ENCODE measurements around the gene HAVCR2. TPM values are rescaled to one million over a fixed set of nuclear protein-coding genes. Genes with fewer than 3 reads are reported as not detected.

Gene HAVCR2
- total and polyA plus RNA-seq, 2 of the 13 experiments (the other 11 are each of a cell fraction or from before 2014, with no cell fraction given) = 0.07 to 0.16 TPM

DNA sequence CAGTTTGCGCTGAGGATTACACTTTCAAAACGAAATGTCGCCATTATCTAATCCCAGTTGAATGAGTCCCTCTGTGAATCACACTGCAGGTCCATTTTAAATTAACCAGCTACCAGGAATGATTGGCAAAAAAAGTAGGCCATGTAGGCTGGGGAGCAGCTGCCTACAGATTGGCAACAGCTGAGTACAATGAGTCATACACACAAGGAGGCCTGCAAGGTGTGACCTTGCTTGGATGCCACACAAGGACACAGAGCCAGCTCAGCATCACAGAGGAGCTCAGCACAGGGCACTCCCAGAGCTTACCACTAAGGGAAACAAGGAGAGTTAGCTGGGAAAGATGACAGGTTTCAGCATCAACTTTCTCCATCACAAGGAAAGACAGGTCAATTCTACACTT is 62.8 kb downstream of the HAVCR2 start (continued):
- TF ChIP-seq, protein P1, sequence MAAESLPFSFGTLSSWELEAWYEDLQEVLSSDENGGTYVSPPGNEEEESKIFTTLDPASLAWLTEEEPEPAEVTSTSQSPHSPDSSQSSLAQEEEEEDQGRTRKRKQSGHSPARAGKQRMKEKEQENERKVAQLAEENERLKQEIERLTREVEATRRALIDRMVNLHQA (CRISPR knock-in tag; IDR thresholded peaks at IDR 0.05) = no peak
- TF ChIP-seq RBM22 (optimal IDR thresholded peaks at IDR 0.05; ENCODE audit: low read length) (no peak), TEAD2 (CRISPR knock-in tag; IDR thresholded peaks at IDR 0.05) (no peak), RFX3 (CRISPR knock-in tag; IDR thresholded peaks at IDR 0.05) (no peak), BCL6 (CRISPR knock-in tag; IDR thresholded peaks at IDR 0.05) (no peak), RXRA (CRISPR knock-in tag; IDR thresholded peaks at IDR 0.05) (peak; percentile 40; the same call in 1 of the 2 replicates), ZNF33A (CRISPR knock-in tag; IDR thresholded peaks at IDR 0.05; ENCODE audit: borderline replicate concordance) (no peak), YEATS2 (CRISPR knock-in tag; IDR thresholded peaks at IDR 0.05; ENCODE audit: borderline replicate concordance) (no peak), FOSL2 (CRISPR knock-in tag; IDR thresholded peaks at IDR 0.05) (peak; percentile 92), ADNP (CRISPR knock-in tag; IDR thresholded peaks at IDR 0.05) (no peak), MXI1 (IDR thresholded peaks at IDR 0.05; ENCODE audit: borderline replicate concordance, low read depth, low read length) (no peak), ZNF350 (CRISPR knock-in tag; IDR thresholded peaks at IDR 0.05; ENCODE audit: borderline replicate concordance, low read depth) (no peak), ATF1 (CRISPR knock-in tag; IDR thresholded peaks at IDR 0.05) (0 out of 2 replicates have a peak, but pooled peaks have one; percentile 21), FOSL1 (CRISPR knock-in tag; IDR thresholded peaks at IDR 0.05; ENCODE audit: borderline replicate concordance) (peak; percentile 37; the same call in 1 of the 2 replicates), ZNF12 (CRISPR knock-in tag; IDR thresholded peaks at IDR 0.05) (no peak), MED1 (CRISPR knock-in tag; IDR thresholded peaks at IDR 0.05) (no peak), NR2F6 (IDR thresholded peaks at IDR 0.05) (no peak), NR2F6 (CRISPR knock-in tag; IDR thresholded peaks at IDR 0.05) (peak; percentile 10; the same call in 1 of the 2 replicates), ZNF331 (CRISPR knock-in tag; IDR thresholded peaks at IDR 0.05) (no peak), SP4 (CRISPR knock-in tag; IDR thresholded peaks at IDR 0.05) (no peak)
- TF ChIP-seq, protein P2, sequence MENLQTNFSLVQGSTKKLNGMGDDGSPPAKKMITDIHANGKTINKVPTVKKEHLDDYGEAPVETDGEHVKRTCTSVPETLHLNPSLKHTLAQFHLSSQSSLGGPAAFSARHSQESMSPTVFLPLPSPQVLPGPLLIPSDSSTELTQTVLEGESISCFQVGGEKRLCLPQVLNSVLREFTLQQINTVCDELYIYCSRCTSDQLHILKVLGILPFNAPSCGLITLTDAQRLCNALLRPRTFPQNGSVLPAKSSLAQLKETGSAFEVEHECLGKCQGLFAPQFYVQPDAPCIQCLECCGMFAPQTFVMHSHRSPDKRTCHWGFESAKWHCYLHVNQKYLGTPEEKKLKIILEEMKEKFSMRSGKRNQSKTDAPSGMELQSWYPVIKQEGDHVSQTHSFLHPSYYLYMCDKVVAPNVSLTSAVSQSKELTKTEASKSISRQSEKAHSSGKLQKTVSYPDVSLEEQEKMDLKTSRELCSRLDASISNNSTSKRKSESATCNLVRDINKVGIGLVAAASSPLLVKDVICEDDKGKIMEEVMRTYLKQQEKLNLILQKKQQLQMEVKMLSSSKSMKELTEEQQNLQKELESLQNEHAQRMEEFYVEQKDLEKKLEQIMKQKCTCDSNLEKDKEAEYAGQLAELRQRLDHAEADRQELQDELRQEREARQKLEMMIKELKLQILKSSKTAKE (CRISPR knock-in tag; IDR thresholded peaks at IDR 0.05; ENCODE audit: borderline replicate concordance) = no peak
- TF ChIP-seq, protein P3, sequence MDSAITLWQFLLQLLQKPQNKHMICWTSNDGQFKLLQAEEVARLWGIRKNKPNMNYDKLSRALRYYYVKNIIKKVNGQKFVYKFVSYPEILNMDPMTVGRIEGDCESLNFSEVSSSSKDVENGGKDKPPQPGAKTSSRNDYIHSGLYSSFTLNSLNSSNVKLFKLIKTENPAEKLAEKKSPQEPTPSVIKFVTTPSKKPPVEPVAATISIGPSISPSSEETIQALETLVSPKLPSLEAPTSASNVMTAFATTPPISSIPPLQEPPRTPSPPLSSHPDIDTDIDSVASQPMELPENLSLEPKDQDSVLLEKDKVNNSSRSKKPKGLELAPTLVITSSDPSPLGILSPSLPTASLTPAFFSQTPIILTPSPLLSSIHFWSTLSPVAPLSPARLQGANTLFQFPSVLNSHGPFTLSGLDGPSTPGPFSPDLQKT (CRISPR knock-in tag; IDR thresholded peaks at IDR 0.05; ENCODE audit: borderline replicate concordance) = no peak
- TF ChIP-seq, protein P4, sequence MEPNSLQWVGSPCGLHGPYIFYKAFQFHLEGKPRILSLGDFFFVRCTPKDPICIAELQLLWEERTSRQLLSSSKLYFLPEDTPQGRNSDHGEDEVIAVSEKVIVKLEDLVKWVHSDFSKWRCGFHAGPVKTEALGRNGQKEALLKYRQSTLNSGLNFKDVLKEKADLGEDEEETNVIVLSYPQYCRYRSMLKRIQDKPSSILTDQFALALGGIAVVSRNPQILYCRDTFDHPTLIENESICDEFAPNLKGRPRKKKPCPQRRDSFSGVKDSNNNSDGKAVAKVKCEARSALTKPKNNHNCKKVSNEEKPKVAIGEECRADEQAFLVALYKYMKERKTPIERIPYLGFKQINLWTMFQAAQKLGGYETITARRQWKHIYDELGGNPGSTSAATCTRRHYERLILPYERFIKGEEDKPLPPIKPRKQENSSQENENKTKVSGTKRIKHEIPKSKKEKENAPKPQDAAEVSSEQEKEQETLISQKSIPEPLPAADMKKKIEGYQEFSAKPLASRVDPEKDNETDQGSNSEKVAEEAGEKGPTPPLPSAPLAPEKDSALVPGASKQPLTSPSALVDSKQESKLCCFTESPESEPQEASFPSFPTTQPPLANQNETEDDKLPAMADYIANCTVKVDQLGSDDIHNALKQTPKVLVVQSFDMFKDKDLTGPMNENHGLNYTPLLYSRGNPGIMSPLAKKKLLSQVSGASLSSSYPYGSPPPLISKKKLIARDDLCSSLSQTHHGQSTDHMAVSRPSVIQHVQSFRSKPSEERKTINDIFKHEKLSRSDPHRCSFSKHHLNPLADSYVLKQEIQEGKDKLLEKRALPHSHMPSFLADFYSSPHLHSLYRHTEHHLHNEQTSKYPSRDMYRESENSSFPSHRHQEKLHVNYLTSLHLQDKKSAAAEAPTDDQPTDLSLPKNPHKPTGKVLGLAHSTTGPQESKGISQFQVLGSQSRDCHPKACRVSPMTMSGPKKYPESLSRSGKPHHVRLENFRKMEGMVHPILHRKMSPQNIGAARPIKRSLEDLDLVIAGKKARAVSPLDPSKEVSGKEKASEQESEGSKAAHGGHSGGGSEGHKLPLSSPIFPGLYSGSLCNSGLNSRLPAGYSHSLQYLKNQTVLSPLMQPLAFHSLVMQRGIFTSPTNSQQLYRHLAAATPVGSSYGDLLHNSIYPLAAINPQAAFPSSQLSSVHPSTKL (CRISPR knock-in tag; IDR thresholded peaks at IDR 0.05) = peak; percentile 41; the same call in 1 of the 2 replicates

Data from HepG2 (cell line).